ENCODE measurements around the gene UGT1A6. TPM values are rescaled to one million over a fixed set of nuclear protein-coding genes. Genes with fewer than 3 reads are reported as not detected.
"Not testable (repeated sequence)": the region's sequence is repeated elsewhere in the genome, so short reads cannot be mapped to it uniquely, and the experiment has no call there.

UGT1A6 gene
- total RNA-seq, 1 donor from 2014 or later, result not detected

DNA sequence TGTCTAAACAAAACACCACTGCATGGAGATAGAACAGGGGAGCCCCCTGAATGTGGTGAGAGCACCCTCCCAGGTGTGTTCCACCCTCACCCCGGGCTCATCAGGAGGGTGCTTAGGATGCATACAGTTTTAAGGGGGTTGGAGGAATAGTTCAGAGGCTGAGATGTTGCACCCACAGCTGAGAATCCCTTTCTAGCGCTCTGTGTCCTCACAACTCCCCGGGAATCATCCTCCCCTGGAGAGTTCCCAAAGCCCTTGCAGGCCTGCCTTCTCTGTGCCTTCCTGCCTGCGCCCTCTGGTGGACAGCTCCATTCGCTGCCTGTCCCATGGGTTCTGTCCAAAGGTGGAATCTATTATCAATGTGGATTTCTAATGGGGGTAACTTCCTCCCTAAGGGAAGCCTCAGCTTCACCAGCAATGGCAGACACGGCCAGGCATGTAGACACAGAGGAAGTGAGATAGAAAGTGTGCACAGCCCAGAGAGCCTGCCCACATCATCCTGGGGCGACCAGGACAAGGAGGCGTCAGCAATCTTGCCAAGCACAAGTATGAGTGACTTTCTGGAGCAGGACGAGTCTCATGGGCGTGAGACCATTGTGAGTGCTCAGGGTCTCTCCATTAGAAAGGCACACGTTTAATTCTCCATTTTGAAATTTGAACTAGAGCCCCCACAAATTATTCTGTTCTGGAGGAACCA lies 18.8 kb downstream of the UGT1A6 start:
- DNase-seq (ENCODE audit: missing footprints) (no peak), ATAC-seq (peak; percentile 68)
- intact Hi-C loops (cut with DNase I), result no loop called here

DNA sequence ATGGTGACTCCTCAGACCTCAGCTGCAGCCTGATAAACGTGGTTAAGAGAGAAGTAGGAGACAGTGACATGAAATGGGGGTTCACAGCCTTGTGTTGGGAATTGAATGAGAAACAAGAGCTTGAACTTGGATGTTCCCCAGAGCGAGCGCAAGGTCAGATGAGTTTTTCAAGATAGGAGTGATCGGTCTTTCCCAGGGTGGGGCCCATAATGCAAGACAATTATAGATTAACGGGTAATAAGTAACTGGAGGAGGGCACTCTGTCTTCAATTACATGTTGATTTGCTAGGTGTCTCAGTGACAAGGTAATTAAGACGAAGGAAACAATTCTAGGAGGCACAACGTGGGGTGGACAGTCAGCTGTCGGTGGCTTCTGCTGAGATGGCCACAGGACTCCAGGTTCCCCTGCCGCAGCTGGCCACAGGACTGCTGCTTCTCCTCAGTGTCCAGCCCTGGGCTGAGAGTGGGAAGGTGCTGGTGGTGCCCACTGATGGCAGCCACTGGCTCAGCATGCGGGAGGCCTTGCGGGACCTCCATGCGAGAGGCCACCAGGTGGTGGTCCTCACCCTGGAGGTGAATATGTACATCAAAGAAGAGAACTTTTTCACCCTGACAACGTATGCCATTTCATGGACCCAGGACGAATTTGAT lies 20.0 kb downstream of the UGT1A6 start, which contains the start of gene UGT1A5:
Gene UGT1A5 (plus strand): TSS at position 297 of the 651 bp plus-strand sequence. CDS start 85 bp downstream, at position 382.
- intact Hi-C loops (cut with DNase I), result no loop called here
- DNase-seq (ENCODE audit: missing footprints) (no peak), ATAC-seq (no peak)

DNA sequence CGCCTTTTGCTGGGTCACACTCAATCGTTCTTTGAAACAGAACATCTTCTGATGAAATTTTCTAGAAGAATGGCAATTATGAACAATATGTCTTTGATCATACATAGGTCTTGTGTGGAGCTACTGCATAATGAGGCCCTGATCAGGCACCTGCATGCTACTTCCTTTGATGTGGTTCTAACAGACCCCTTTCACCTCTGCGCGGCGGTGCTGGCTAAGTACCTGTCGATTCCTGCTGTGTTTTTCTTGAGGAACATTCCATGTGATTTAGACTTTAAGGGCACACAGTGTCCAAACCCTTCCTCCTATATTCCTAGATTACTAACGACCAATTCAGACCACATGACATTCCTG lies 20.5 kb downstream of the UGT1A6 start:
- intact Hi-C loops (cut with DNase I), result no loop called here
- ATAC-seq (no peak), DNase-seq (ENCODE audit: missing footprints) (no peak)

DNA sequence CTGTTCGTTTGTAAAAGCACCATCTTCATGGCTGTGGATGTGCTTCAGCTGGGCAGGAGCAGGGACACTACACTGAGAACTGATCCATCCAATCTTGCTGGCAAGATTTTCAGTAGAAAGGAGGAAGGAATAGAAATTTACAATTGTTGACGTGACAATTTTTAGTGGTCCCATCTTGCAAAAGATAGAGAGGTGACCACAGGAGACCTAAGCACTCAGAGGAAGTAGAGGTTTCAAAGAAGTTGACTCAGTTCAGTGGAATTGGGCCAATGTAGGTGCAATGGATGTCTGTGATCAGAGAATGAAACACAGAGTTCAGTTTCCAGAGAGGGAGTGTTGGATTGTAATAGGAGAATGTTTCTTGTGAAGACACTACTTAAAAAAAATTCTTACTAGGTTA lies 21.4 kb downstream of the UGT1A6 start:
- intact Hi-C loops (cut with DNase I), result no loop called here
- DNase-seq (ENCODE audit: missing footprints), result no peak
- ATAC-seq, result no peak

DNA sequence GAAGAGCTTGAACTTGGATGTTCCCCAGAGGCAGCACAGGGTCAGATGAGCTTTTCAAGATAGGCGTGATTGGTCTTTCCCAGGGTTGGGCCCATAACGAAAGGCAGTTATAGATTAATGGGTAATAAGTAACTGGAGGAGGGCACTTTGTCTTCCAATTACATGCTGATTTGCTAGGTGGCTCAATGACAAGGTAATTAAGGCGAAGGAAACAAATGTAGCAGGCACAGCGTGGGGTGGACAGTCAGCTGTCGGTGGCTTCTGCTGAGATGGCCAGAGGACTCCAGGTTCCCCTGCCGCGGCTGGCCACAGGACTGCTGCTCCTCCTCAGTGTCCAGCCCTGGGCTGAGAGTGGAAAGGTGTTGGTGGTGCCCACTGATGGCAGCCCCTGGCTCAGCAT lies 25.9 kb downstream of the UGT1A6 start, which contains the start of gene UGT1A4:
Gene UGT1A4 (plus strand): TSS at position 185 of the 400 bp plus-strand sequence. CDS start 85 bp downstream, at position 270.
- DNase-seq (ENCODE audit: missing footprints), result no peak
- intact Hi-C loops (cut with DNase I), result no loop called here
- no peak for ATAC-seq

DNA sequence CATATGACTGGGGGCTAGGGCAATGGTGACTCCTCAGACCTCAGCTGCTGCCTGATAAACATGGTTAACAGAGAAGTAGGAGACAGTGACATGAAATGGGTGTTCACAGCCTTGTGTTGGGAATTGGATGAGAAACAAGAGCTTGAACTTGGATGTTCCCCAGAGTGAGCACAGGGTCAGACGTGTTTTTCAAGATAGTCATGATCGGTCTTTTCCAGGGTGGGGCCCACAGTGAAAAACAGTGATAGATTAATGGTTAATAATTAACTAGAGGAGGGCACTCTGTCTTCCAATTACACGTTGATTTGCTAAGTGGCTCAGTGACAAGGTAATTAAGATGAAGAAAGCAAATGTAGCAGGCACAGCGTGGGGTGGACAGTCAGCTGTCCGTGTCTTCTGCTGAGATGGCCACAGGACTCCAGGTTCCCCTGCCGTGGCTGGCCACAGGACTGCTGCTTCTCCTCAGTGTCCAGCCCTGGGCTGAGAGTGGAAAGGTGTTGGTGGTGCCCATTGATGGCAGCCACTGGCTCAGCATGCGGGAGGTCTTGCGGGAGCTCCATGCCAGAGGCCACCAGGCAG lies 36.1 kb downstream of the UGT1A6 start, which contains the start of gene UGT1A3:
Gene UGT1A3 (plus strand): TSS at position 320 of the 579 bp plus-strand sequence. CDS start 85 bp downstream, at position 405.
- intact Hi-C loops (cut with DNase I), result no loop called here
- DNase-seq (ENCODE audit: missing footprints) (no peak), ATAC-seq (no peak)

DNA sequence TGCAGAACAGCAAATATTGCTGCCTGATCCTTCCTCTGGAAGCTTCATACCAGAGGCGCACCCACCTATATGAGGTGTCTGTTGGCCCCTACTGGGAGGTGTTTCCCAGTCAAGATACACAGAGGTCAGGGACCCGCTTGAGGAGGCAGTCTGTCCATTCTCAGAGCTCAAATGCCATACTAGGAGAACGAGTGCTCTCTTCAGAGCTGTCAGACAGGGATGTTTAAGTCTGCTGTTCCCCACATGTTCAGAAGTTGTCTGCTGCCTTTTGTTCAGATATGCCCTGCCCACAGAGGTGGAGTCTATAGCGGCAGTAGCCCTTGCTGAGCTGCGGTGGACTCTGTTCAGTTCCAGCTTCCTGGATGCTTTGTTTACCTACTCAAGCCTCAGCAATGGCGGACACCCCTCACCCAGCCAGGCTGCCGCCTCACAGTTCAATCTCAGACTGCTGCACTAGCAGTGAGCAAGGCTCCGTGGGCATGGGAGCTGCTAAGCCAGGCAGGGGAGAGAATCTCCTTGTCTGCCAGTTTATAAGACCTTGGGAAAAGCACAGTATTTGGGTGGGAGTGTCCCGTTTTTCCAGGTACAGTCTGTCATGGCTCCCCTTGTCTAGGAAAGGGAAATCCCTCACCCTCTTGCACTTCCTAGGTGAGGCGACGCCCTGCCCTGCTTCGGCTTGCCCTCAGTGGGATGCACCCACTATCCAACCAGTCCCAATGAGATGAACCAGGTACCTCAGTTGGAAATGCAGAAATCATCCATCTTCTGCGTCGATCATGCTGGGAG lies 44.4 kb downstream of the UGT1A6 start:
- intact Hi-C loops (cut with DNase I); ATAC-seq; DNase-seq (ENCODE audit: missing footprints): not testable (repeated sequence)

DNA sequence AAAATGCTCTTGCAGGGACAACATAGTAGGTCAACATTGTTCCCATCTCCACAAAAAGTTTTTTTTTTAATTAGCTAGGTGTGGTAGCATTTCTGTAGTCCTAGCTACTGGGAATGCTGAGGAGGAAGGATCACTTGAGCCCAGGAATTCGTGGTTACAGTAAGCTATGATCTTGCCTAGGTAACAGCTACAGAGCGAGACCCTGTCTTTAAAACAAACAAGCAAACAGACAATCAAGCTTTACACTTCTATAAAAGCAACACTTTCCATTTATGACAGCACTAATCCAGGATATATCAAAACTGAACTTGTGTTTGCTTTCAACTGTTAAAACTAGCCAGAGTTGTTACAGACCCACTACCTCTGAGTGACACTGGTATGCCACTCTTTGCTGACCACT lies 48.2 kb downstream of the UGT1A6 start:
- intact Hi-C loops (cut with DNase I), result no loop called here
- no peak for DNase-seq (ENCODE audit: missing footprints)
- ATAC-seq, result no peak

DNA sequence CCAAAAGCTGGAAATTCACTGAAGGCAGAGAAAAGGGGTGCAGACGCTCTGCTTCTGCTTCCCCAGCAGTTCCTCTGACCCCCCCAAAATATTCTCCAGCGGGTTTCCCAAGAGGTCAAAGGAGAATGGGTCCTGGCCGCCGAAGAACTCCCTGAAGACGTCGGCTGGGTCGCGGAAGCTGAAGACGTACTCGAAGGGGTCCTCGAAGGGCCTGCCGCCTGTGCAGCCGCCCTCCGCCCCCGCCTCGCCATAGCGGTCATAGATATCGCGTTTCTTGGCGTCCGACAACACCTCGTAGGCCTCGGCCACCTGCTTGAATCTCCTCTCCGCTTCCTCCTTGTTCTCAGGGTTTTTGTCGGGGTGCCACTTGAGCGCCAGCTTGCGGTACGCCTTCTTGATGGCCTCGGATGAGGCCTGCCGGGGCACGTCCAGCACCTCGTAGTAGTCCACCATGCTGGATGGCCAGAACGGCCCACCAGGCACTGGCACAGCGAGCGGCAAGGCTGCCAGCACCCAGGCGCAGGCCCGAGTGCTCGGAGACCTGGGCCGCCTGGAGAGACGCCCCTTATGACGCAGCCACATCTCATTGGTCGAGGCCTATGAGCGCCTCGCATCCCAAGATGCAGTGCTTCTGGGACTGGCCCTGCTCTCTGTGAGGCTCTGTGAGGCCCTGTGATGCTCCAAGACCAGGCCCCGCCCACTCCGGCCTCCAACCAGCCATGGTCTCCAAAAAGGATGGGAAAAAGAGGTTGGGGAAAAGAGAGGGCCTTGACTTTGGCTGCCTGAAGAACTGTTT lies 51.0 kb downstream of the UGT1A6 start:
- intact Hi-C loops (cut with DNase I), result no loop called here
- ATAC-seq, result no peak
- DNase-seq (ENCODE audit: missing footprints), result peak; percentile 58

DNA sequence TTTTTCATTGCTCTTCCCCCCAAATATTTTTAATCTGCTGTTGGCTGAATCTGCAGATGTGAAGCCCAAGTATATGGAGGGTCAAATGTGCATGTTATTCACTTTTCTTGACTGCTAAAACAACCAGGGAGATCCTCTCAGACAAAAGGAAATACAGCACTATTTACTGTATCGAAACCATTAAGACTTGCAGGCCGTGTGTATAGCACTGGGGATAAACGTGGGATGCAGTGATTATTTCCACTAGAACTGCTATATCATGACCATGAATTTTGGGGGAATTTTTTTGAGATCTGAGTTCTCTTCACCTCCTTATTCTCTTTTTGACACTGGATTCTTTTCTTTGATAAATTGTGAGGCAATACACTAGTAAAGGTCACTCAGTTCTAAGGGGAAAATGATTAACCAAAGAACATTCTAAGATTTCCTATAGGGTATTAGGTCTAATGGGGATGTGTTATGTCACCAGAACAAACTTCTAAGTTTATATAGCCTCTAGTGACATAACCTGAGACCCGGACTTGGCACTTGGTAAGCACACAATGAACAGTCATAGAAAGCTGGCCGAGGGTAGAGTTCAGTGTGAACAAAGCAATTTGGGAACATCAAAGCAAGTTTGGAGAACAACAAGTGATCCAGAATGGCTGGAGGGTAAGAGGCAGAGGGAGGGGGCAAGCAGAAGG lies 52.5 kb downstream of the UGT1A6 start:
- ATAC-seq, result no peak
- intact Hi-C loops (cut with DNase I), result no loop called here
- no peak for DNase-seq (ENCODE audit: missing footprints)

DNA sequence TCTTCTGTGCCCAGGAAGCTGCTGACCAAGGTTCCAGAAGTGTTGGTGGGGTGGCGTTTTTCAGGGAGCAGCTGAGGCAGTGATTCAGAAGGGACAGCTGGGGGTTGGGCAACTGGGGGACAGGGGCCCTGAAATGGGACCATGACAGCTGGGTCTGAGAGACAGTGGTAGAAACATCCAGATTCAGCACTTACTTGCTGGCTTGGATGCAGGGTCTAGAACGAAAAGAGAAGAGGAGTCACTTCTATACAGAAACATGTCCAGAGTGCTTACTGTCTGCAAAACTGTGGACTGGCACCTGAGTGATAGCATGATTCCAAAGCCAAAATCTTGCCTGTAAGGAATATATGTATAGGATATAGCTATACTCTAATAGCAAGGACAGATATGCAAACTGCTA lies 53.1 kb downstream of the UGT1A6 start:
- ATAC-seq; DNase-seq (ENCODE audit: missing footprints); intact Hi-C loops (cut with DNase I): not testable (repeated sequence)

DNA sequence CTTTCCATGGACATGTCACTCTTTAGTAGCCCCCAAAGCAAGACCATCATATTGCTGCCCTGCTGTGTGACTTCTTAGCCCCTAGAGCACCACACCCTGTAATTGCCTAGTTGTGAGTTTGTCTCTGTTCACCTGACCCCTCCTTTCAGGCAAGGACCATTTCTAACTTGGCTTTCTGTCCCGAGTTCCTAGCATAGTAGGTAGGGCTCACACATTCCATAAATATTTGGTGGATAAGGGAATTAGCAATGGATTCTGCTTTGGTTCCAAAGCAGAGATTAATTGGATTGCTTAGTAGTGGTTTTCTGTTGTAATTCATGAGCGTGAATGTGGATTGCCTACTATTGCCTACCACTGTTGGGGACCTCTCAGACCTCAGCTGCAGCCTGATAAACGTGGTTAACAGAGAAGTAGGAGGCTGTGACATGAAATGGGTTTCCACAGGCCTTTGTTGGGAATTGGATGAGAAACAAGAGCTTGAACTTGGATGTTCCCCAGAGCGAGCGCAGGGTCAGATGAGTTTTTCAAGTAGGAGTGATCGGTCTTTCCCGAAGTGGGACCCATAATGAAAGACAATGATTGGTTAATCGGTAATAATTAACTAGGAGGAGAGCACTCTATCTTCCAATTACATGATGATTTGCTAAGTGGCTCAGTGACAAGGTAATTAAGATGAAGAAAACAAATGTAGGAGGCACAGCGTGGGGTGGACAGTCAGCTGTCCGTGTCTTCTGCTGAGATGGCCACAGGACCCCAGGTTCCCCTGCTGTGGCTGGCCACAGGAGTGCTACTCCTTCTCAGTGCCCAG lies 54.0 kb downstream of the UGT1A6 start:
- DNase-seq (ENCODE audit: missing footprints) (no peak), ATAC-seq (no peak)
- intact Hi-C loops (cut with DNase I), result no loop called here

DNA sequence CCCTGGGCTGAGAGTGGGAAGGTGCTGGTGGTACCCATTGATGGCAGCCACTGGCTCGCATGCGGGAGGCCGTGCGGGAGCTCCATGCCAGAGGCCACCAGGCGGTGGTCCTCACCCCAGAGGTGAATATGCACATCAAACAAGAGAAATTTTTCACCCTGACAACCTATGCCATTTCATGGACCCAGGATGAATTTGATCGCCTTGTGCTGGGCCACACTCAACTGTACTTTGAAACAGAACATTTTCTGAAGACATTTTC lies 54.5 kb downstream of the UGT1A6 start:
- no peak for DNase-seq (ENCODE audit: missing footprints)

DNA sequence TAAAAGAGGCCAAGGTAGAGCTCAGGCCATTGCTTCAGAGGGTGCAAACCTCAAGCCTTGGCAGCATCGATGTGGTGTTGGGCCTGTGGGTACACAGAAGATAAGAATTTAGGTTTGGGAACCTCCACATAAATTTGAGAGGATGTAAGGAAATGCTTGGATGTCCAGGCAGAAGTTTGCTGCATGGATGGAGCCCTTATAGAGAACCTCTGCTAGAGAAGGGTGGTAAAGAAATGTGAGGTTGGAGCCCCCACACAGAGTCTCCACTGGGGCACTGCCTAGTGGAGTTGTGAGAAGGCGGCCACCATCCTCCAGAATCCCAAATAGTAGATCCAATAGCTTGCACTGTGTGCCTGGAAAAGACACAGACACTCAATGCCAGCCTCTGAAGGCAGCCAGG lies 58.0 kb downstream of the UGT1A6 start:
- DNase-seq (ENCODE audit: missing footprints); ATAC-seq; intact Hi-C loops (cut with DNase I): not testable (repeated sequence)

More for the DNA sequence above, 54.5 kb downstream of the UGT1A6 start:
- ATAC-seq, result no peak
- intact Hi-C loops (cut with DNase I), result no loop called here

DNA sequence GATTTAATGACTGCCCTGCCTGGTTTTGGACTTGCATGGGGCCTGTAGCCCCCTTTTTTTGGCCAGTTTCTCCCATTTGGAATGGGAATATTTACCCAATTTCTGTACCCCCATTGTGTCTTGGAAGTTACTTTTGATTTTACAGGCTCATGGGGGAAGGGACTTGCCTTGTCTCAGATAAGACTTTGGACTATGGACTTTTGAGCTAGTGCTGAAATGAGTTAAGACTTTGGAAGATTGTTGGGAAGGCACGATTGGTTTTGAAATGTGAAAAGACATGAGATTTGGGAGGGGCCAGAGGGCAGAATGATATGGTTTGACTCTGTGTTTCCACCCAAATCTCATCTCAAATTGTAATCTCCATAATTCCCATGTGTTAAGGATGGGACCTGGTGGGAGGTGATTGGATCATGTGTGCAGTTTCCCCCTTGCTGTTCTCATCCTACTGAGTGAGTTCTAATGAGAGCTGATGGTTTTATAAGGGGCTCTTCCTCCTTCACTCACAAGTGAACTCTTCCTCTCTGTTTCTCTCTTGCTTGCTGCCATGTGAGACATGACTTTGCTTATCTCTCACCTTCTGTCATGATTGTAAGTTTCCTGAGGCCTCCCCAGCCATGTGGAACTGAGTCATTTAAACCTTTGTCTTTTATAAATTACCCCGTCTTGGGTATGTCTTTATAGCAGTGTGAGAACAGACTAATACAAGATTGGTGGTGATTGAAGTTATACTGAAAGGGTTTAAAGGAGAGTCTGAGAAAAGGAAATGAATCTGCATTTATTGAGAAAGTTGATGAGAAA lies 58.7 kb downstream of the UGT1A6 start:
- intact Hi-C loops (cut with DNase I); DNase-seq (ENCODE audit: missing footprints); ATAC-seq: not testable (repeated sequence)

DNA sequence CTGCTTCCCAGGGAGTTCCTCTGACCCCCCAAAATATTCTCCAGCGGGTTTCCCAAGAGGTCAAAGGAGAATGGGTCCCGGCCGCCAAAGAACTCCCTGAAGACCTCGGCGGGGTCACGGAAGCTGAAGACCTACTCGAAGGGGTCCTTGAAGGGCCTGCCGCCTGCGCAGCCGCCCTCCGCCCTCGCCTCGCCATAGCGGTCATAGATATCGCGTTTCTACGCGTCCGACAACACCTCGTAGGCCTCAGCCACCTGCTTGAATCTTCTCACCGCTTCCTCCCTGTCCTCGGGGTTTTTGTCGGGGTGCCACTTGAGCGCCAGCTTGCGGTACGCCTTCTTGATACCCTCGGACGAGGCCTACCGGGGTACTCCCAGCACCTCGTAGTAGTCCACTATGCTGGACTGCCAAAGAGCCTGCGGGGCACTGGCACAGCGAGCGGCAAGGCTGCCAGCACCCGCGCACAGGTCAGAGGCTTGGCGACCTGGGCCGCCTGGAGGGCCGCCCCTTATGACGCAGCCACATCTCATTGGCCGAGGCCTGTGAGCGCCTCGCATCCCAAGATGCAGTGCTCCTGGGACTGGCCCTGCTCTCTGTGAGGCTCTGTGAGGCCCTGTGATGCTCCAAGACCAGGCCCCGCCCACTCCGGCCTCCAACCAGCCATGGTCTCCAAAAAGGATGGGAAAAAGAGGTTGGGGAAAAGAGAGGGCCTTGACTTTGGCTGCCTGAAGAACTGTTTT lies 62.4 kb downstream of the UGT1A6 start:
- intact Hi-C loops (cut with DNase I), result no loop called here
- ATAC-seq, result no peak
- DNase-seq (ENCODE audit: missing footprints), result no peak

All from Right ventricle myocardium inferior (tissue), 1 donor.